Fibroblast of lung (primary cell): ENCODE results near the gene KRTAP10-5. TPM values are rescaled to one million over a fixed set of nuclear protein-coding genes. Genes with fewer than 3 reads are reported as not detected.
A peak's percentile ranks its signal among the peaks of the same experiment; 100 is the strongest.

Source experiments
- DNase-seq, 2 donors: peaks; one replicate each; pipeline versions ENCODE4 v3.0.0 to v3.0.0-alpha.2; 2010; ENCODE audit warnings: low read depth in 2 of 2
- H2AFZ ChIP-seq: 2 replicates; pipeline ENCODE4 v1.5.1; 2012; ENCODE audit warnings: low read length, control low read depth, inconsistent platforms
- H3K27ac ChIP-seq: 2 replicates; pipeline ENCODE4 v1.5.1; 2011; ENCODE audit warnings: low read length, control low read depth; ENCODE audit not compliant: insufficient read depth
- H3K27me3 ChIP-seq: 2 replicates; pipeline ENCODE4 v1.5.1; 2011; ENCODE audit warnings: mild to moderate bottlenecking, low read length; ENCODE audit not compliant: control insufficient read depth, insufficient read depth
- H3K36me3 ChIP-seq: 2 replicates; pipeline ENCODE4 v1.5.1; 2011; ENCODE audit warnings: low read length; ENCODE audit not compliant: control insufficient read depth, insufficient read depth
- H3K4me1 ChIP-seq: 2 replicates; pipeline ENCODE4 v1.5.1; 2011; ENCODE audit warnings: low read length; ENCODE audit not compliant: control insufficient read depth, insufficient read depth; ENCODE audit errors: extremely low read depth
- H3K4me2 ChIP-seq: 2 replicates; pipeline ENCODE4 v1.5.1; 2011; ENCODE audit warnings: low read length, control low read depth; ENCODE audit not compliant: insufficient read depth; ENCODE audit errors: extremely low read depth
- H3K4me3 ChIP-seq, 4 experiments: fragments of 200-600 bp in 1 of 4; sonication (generic) in 1 of 4; replicated peaks in 1 of 4; 2 replicates each; pipeline ENCODE4 v1.5.1; 2011 to 2016; ENCODE audit warnings: low read length in 4 of 4, low read depth in 3 of 4, mild to moderate bottlenecking in 3 of 4, control low read depth in 2 of 4, inconsistent platforms in 1 of 4, mixed read lengths in 1 of 4; ENCODE audit not compliant: insufficient read depth in 1 of 4; ENCODE audit errors: control extremely low read depth in 1 of 4
- H3K79me2 ChIP-seq: 2 replicates; pipeline ENCODE4 v1.5.1; 2012; ENCODE audit warnings: mild to moderate bottlenecking, low read length, inconsistent platforms; ENCODE audit not compliant: control insufficient read depth, insufficient read depth
- H3K9ac ChIP-seq: 2 replicates; pipeline ENCODE4 v1.5.1; 2011; ENCODE audit warnings: mild to moderate bottlenecking, low read length, control low read depth; ENCODE audit not compliant: insufficient read depth
- H3K9me3 ChIP-seq: 2 replicates; pipeline ENCODE4 v1.5.1; 2012; ENCODE audit warnings: low read depth, low read length; ENCODE audit not compliant: control insufficient read depth, insufficient read depth
- H4K20me1 ChIP-seq: 2 replicates; pipeline ENCODE4 v1.5.1; 2011; ENCODE audit warnings: low read length; ENCODE audit not compliant: control insufficient read depth, insufficient read depth; ENCODE audit errors: extremely low read depth
- EZH2 ChIP-seq: IDR thresholded peaks from 2 replicates; pipeline ENCODE4 v1.5.1; 2012; ENCODE audit warnings: low read length, control low read depth, mild to moderate bottlenecking; ENCODE audit errors: missing control alignments
- polyA plus RNA-seq, 2 donors: library from polyadenylated mRNA; depleted of rRNA in 1 of 2; stranded (reverse) in 1 of 2; unstranded in 1 of 2; fragments of >200 nt; gene quantifications; 2 replicates each; pipeline ENCODE4 v1.2.1, GENCODE V29; 2011 to 2012; ENCODE audit warnings: missing spikeins in 1 of 2
- total RNA-seq: library from RNA; depleted of rRNA; stranded (reverse); fragments of >200 nt; gene quantifications from 2 replicates; pipeline ENCODE4 v1.2.1, GENCODE V29; 2014
- TF ChIP-seq, protein P1 (sequence below), 2 donors: IDR thresholded peaks in 1 of 2; conservative IDR thresholded peaks in 1 of 2; 1 replicate in 1 of 2; 2 replicates in 1 of 2; pipeline ENCODE4 v1.5.1; 2011 to 2012; ENCODE audit warnings: low read length in 2 of 2, control low read depth in 1 of 2, inconsistent platforms in 1 of 2, low read depth in 1 of 2, mild to moderate bottlenecking in 1 of 2

KRTAP10-5 gene
- total and polyA plus RNA-seq, 2 donors (not counting 1 experiment from before 2014, with no cell fraction given): not detected

- no peaks in the 10 kb centered on the region for H3K27me3 ChIP-seq
- no peaks in the 10 kb centered on the region for H4K20me1 ChIP-seq
- H3K4me3 ChIP-seq: no peak overlapping the region
- H3K9ac ChIP-seq: no peak overlapping the region
- no peaks in the 10 kb centered on the region for H3K9me3 ChIP-seq
- no peaks in the 10 kb centered on the region for H3K4me1 ChIP-seq
- no peaks in the 10 kb centered on the region for H3K79me2 ChIP-seq
- no peaks in the 10 kb centered on the region for H3K36me3 ChIP-seq
- H2AFZ ChIP-seq: no peak overlapping the region
- H3K27ac ChIP-seq: no peak overlapping the region
- DNase-seq: peak in 1 of 2 donors; percentile 12
- H3K4me2 ChIP-seq: no peak overlapping the region
- TF ChIP-seq EZH2: no peak
- TF ChIP-seq, protein P1, sequence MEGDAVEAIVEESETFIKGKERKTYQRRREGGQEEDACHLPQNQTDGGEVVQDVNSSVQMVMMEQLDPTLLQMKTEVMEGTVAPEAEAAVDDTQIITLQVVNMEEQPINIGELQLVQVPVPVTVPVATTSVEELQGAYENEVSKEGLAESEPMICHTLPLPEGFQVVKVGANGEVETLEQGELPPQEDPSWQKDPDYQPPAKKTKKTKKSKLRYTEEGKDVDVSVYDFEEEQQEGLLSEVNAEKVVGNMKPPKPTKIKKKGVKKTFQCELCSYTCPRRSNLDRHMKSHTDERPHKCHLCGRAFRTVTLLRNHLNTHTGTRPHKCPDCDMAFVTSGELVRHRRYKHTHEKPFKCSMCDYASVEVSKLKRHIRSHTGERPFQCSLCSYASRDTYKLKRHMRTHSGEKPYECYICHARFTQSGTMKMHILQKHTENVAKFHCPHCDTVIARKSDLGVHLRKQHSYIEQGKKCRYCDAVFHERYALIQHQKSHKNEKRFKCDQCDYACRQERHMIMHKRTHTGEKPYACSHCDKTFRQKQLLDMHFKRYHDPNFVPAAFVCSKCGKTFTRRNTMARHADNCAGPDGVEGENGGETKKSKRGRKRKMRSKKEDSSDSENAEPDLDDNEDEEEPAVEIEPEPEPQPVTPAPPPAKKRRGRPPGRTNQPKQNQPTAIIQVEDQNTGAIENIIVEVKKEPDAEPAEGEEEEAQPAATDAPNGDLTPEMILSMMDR (conservative IDR thresholded peaks at IDR 0.05 in 1 of 2, IDR thresholded peaks at IDR 0.05 in 1 of 2; ENCODE audit: low read depth in 1 of 2, low read length in 2 of 2): no peak
These were observed 7.3 kb downstream of the KRTAP10-5 start for GRCh38 chr21:44572959-44573583.

- TF ChIP-seq, protein P1 (conservative IDR thresholded peaks at IDR 0.05 in 1 of 2, IDR thresholded peaks at IDR 0.05 in 1 of 2; ENCODE audit: low read depth in 1 of 2, low read length in 2 of 2): no peak
- no peak for TF ChIP-seq EZH2
- H3K27me3 ChIP-seq: no peaks in the 10 kb centered on the region
- no peaks in the 10 kb centered on the region for H3K9me3 ChIP-seq
- no peak overlapping the region for H3K4me3 ChIP-seq
- H3K4me2 ChIP-seq: no peak overlapping the region
- H3K9ac ChIP-seq: no peak overlapping the region
- H3K27ac ChIP-seq: no peak overlapping the region
- H4K20me1 ChIP-seq: no peaks in the 10 kb centered on the region
- no peak overlapping the region for H2AFZ ChIP-seq
- no peaks in the 10 kb centered on the region for H3K4me1 ChIP-seq
- no peaks in the 10 kb centered on the region for H3K36me3 ChIP-seq
- no peaks in the 10 kb centered on the region for H3K79me2 ChIP-seq
- DNase-seq: no peak
These were observed 8.3 kb downstream of the KRTAP10-5 start for GRCh38 chr21:44571844-44572782.

GRCh38 chr21:44571296-44571695 is 9.1 kb downstream of the KRTAP10-5 start:
- Histone ChIP-seq H3K4me1 (no peaks in the 10 kb centered on the region), H2AFZ (no peak overlapping the region), H4K20me1 (no peaks in the 10 kb centered on the region), H3K27me3 (no peaks in the 10 kb centered on the region), H3K79me2 (no peaks in the 10 kb centered on the region), H3K27ac (no peak overlapping the region), H3K4me2 (no peak overlapping the region), H3K36me3 (no peaks in the 10 kb centered on the region), H3K9ac (no peak overlapping the region), H3K9me3 (no peaks in the 10 kb centered on the region), H3K4me3 (no peak overlapping the region)
- TF ChIP-seq, protein P1 (conservative IDR thresholded peaks at IDR 0.05 in 1 of 2, IDR thresholded peaks at IDR 0.05 in 1 of 2; ENCODE audit: low read depth in 1 of 2, low read length in 2 of 2): no peak
- TF ChIP-seq EZH2: no peak
- DNase-seq: no peak
